ENCODE data around the gene FBXO5.
"Not testable (repeated sequence)": the region's sequence is repeated elsewhere in the genome, so short reads cannot be mapped to it uniquely, and the experiment has no call there.

FBXO5 gene

GRCh38 chr6:152982904-152983636, at the start of gene FBXO5:
Gene FBXO5 (minus strand): TSS chr6:152983041. CDS start chr6:152982959, 82 bp downstream.
- in situ Hi-C loops (cut with HindIII; ENCODE audit: low sequenced_read_pairs), result no loop called here

GRCh38 chr6:153032255-153032882, 49.5 kb upstream of the FBXO5 start:
- in situ Hi-C loops (cut with HindIII; ENCODE audit: low sequenced_read_pairs), result loop anchor here (5.0 kb wide), 1 partner anchor 80 kb away; no protein-coding TSS in a partner anchor

GRCh38 chr6:153031335-153031955, 48.6 kb upstream of the FBXO5 start:
- in situ Hi-C loops (cut with HindIII; ENCODE audit: low sequenced_read_pairs), result loop anchor here (5.0 kb wide), 1 partner anchor 79 kb away; no protein-coding TSS in a partner anchor

DNA sequence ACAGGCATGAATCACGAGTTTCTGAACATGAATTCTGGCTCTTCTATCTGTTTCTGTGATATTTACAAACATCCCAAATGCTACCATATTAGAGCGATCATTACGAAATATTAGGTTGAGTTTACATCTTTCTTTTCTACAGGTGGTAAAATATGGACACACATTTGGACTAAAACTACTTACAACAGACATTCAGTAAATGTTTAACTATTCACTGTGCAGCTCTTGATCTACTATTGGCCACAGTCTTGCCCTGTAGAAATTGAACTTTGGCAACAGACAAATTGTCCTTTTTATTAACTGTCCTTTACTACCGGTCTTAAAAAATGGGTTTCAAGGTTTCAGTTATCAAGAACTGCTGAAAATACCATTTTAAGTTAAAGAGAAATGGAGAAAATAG, 46.1 kb upstream of the FBXO5 start:
- in situ Hi-C loops (cut with HindIII; ENCODE audit: low sequenced_read_pairs), result no loop called here

DNA sequence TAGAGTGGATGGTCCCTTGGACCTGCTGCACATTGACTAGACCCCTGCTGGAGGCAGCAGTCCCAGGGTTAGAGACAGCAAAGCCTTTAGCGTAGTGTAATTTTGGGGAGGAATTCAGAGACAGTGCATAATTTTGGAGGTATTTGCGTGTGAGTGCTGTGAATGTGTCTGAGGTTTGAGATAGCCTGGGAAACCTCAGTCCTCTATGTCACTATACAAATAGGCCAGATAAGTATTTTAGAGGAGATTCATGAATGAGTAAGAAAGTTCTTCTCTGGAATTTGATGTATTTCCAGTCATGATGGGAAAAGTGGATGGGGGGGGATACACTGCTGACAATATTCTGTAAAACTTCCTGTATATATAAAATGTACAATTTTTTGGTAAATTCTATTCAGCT, 45.4 kb upstream of the FBXO5 start:
- in situ Hi-C loops (cut with HindIII; ENCODE audit: low sequenced_read_pairs), result no loop called here

GRCh38 chr6:153027480-153027879, 44.6 kb upstream of the FBXO5 start:
- in situ Hi-C loops (cut with HindIII; ENCODE audit: low sequenced_read_pairs), result no loop called here

DNA sequence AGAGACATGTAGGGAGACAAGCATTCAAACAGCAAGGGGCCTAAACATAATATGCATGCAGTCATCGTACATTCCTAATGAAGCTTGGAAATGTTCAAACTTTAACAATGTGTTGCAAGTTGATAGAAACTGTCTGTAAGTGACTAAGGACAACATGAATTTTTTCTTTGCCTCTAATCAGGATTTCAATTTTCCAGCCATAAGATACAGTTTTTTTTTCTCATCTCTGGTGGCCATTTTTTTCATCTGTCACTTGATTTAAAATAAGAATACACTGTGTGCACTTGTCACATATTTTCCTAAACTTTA, 41.8 kb upstream of the FBXO5 start:
- in situ Hi-C loops (cut with HindIII; ENCODE audit: low sequenced_read_pairs), result no loop called here

DNA sequence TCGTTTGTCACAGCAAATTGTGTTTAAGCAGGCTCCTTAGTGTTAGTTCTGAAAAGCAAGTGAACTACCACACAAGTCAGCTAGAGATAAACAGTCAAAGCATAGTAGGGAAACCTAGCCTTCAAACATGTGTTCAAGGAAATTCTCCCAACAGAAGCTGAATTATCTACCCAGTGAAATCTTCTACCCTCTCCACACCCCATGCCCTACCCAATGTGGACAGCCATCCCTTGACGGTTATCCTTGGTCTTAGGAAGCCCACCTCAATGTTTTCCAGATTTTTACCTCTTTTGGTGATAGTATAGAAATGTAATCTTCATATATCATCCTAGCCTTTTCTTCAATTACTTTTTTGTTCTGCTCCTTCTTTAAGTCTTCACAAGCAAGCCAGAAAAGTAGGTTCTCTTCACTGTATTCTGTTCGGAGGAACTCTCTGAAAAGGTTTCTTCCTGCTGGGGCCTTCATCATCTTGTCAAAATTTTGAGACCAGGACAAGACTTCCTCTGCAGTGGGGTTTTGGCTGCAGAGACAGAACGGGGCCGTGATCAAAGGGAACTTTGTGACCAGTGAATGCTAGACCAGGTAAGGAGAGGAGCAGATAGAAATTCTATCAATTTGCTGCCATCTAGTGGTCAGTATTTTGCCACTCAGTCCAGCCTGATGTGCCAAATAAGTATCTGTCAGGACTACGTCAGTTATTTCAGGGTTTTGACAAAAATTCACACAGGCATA, 41.3 kb upstream of the FBXO5 start:
- in situ Hi-C loops (cut with HindIII; ENCODE audit: low sequenced_read_pairs), result no loop called here

- in situ Hi-C loops (cut with HindIII; ENCODE audit: low sequenced_read_pairs), result no loop called here
Observed at GRCh38 chr6:153018355-153018754, 35.5 kb upstream of the FBXO5 start.

- in situ Hi-C loops (cut with HindIII; ENCODE audit: low sequenced_read_pairs), result no loop called here
Observed at GRCh38 chr6:153016846-153017245, 34.0 kb upstream of the FBXO5 start.

DNA sequence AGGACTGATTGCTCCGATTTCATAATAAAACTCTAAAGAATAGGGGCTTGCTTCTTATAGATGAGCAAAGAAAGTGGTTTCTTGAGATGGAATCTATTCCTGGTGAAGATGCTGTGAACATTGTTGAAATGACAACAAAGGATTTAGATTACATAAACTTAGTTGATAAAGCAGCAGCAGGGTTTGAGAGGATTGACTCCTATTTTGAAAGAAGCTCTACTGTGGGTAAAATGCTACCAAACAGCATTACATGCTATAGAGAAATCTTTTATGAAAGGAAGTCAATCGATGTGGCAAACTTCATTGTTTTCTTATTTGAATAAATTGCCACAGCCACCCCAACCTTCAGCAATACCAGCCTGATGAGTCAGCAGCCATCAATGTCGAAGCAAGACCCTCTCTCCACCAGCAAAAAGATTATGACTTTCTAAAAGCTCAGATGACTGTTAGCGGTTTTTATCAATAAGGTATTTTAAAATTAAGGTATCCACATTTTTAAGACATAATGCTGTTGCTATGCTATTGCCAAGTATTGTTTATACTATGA, 32.3 kb upstream of the FBXO5 start:
- in situ Hi-C loops (cut with HindIII; ENCODE audit: low sequenced_read_pairs), result no loop called here

GRCh38 chr6:153013438-153013837, 30.6 kb upstream of the FBXO5 start:
- in situ Hi-C loops (cut with HindIII; ENCODE audit: low sequenced_read_pairs), result no loop called here

GRCh38 chr6:153012856-153013255, 30.0 kb upstream of the FBXO5 start:
- in situ Hi-C loops (cut with HindIII; ENCODE audit: low sequenced_read_pairs), result no loop called here

GRCh38 chr6:153003366-153003690, 20.5 kb upstream of the FBXO5 start:
- in situ Hi-C loops (cut with HindIII; ENCODE audit: low sequenced_read_pairs), result no loop called here

DNA sequence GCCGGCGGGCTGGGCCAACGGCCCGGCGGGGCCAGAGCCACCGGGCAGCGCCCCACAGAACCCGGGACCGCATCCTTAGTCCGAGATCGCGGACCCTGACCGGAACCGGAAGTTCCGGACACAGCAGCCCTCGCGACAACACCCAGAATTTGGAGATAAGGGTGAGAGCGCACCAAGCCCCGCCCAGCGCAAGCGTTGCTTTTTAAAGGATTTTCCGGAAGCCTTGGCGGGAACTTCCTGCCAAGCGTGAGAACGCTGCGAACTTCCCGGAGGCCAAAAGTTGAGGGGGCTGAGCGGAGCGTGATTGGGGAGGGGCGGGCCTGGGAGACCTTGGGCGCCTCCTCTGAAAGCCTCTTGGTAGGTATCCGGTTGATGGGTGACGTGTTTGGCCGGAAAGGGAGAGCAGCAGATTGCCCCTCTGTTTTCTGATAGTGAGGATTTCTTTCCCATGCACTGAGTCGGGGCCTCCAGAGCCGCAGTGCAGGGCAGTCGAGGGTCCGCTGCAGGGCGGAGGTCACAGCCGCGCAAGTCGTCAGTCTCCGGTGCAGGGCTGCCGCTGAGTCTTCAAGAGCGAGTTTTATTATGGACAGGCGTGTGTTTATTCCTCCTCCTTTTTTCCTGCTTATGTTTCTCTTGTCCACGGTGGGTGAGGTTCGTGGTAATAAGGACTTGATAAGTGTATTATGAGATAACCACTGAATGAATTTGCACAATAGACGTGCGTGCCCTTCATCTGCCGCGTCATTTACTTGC, 19.9 kb upstream of the FBXO5 start, which contains the start of gene MTRF1L:
Gene MTRF1L (minus strand): TSS at position 97 of the 753 bp plus-strand sequence. CDS start 24 bp downstream, at position 73.
- in situ Hi-C loops (cut with HindIII; ENCODE audit: low sequenced_read_pairs), result no loop called here

- in situ Hi-C loops (cut with HindIII; ENCODE audit: low sequenced_read_pairs), result no loop called here
Observed at GRCh38 chr6:153001767-153002612, 19.1 kb upstream of the FBXO5 start.

DNA sequence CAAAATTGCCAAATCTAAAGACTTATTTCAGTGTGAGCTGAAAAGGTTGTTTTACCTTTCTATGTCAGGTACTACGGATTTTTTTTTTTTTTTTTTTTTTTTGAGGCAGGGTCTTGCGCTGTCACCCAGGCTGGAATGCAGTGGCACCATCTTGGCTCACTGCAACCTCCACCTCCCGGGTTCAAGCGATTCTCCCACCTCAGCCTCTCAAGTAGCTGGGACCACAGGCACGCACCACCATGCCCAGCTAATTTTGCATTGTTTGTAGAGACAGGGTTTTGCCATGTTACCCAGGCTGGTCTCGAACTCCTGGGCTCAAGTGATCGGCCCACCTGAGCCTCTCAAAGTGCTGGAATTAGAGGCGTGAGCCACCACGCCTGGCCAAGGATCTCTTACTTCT, 17.9 kb upstream of the FBXO5 start:
- in situ Hi-C loops (cut with HindIII; ENCODE audit: low sequenced_read_pairs), result not testable (repeated sequence)

DNA sequence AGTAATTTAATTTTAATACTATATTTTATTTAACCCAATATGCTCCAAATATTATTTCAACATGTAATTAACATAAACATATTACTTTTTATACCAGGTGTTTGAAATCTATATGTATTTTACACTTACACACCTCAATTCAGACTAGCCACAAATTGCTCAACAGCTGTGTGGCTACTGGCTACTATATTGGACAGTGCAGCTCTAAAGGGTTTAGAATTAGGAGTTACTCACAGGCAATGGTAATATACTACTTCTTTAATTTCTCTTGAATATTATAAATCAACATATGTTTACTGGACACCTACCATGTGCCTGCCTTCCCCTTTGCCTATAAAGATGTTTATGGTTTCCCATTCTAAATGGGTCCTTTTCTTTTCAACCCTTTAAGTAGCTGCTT, 17.4 kb upstream of the FBXO5 start:
- in situ Hi-C loops (cut with HindIII; ENCODE audit: low sequenced_read_pairs), result no loop called here

- in situ Hi-C loops (cut with HindIII; ENCODE audit: low sequenced_read_pairs), result not testable (repeated sequence)
Observed at GRCh38 chr6:152999538-152999937, 16.7 kb upstream of the FBXO5 start.

DNA sequence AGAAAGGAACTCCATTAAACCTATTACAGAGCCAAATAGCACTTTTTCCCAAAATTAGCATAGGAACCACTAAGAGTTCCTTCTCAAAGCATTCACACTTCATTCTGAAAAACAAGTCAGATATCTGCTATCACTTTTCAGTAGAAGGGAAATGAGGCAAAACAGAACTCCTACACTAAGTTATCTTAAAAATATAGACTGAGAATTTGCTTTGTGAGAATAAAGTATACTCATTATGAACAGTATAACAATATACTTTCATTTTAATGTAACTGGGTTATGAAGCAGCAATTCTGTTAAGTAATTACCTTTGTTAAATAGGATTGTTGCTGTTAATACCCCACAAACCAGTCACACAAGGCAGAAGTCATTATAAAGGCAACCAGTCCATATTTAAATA, 11.0 kb upstream of the FBXO5 start:
- in situ Hi-C loops (cut with HindIII; ENCODE audit: low sequenced_read_pairs), result no loop called here
